OCI-LY3 (cell line): ENCODE data around the gene TMEM232.

Experiments
- CTCF ChIP-seq: fragments of 200-600, 300-600 bp; sonication (generic); IDR thresholded peaks from 2 replicates; pipeline ENCODE4 v1.5.1; 2014; ENCODE audit warnings: antibody characterized with exemption, low read length, low read depth
- EZH2phosphoT487 ChIP-seq: fragments of 200-600 bp; shearing (Covaris generic); IDR thresholded peaks from 2 replicates; pipeline ENCODE4 v1.6.1; 2018; ENCODE audit warnings: antibody characterized with exemption, mixed run types, low read depth

GRCh38 chr5:110738503-110738811, 12.0 kb upstream of the TMEM232 start:
- no peak for TF ChIP-seq CTCF
- TF ChIP-seq EZH2phosphoT487, result no peak
